WI38 (cell line): ENCODE data around the gene HS2ST1.

ENCODE experiments used
- H3K4me3 ChIP-seq: 2 replicates; pipeline ENCODE4 v1.5.1; 2011; ENCODE audit warnings: low read depth, mild to moderate bottlenecking, control low read depth, low read length
- CTCF ChIP-seq: IDR thresholded peaks from 2 replicates; pipeline ENCODE4 v1.5.1; 2012; ENCODE audit warnings: low read depth, mild to moderate bottlenecking, control low read depth, low read length

Gene HS2ST1

GRCh38 chr1:87045761-87046304, 131.4 kb downstream of the HS2ST1 start:
- no peak for TF ChIP-seq CTCF

GRCh38 chr1:87046951-87047350, 132.5 kb downstream of the HS2ST1 start:
- TF ChIP-seq CTCF: no peak
- H3K4me3 ChIP-seq: no peak overlapping the region

More at GRCh38 chr1:87045761-87046304, 131.4 kb downstream of the HS2ST1 start:
- no peak overlapping the region for H3K4me3 ChIP-seq

- H3K4me3 ChIP-seq: no peak overlapping the region
- TF ChIP-seq CTCF: no peak
These were observed 133.8 kb downstream of the HS2ST1 start for GRCh38 chr1:87048237-87048636.

GRCh38 chr1:87051965-87052364, 137.5 kb downstream of the HS2ST1 start:
- no peak for TF ChIP-seq CTCF
- H3K4me3 ChIP-seq: no peak overlapping the region

- H3K4me3 ChIP-seq: no peak overlapping the region
- no peak for TF ChIP-seq CTCF
These were observed 138.0 kb downstream of the HS2ST1 start for GRCh38 chr1:87052400-87052799.

GRCh38 chr1:87052961-87053360, 138.5 kb downstream of the HS2ST1 start:
- TF ChIP-seq CTCF: no peak
- H3K4me3 ChIP-seq: no peak overlapping the region

GRCh38 chr1:87053446-87053845, 139.0 kb downstream of the HS2ST1 start:
- no peak overlapping the region for H3K4me3 ChIP-seq
- TF ChIP-seq CTCF: no peak
